Naive B cell (primary cell): Measurements from ENCODE around the gene RBM19. TPM values are rescaled to one million over a fixed set of nuclear protein-coding genes. Genes with fewer than 3 reads are reported as not detected.

Source experiments
- ATAC-seq, 2 donors: fragments of 150-1000 bp; cut with Tn5 transposase; 2 replicates each; pipeline ENCODE4 v1.10.0; 2021; ENCODE audit warnings: low read depth in 2 of 2, mild to moderate bottlenecking in 2 of 2, moderate library complexity in 2 of 2
- DNase-seq: peaks from one replicate; pipeline ENCODE4 v3.0.0; 2022
- H3K27ac Mint-ChIP-seq, 6 donors: one replicate each; pipeline ENCODE4 v1.8.0; 2020 to 2022; ENCODE audit warnings: mild to moderate bottlenecking in 6 of 6, mixed read lengths in 6 of 6, moderate library complexity in 5 of 6, inconsistent platforms in 2 of 6
- H3K27me3 Mint-ChIP-seq, 3 donors: one replicate each; pipeline ENCODE4 v1.8.0; 2021 to 2022; ENCODE audit warnings: mixed read lengths in 3 of 3, mild to moderate bottlenecking in 1 of 3
- H3K36me3 Mint-ChIP-seq, 2 donors: one replicate each; pipeline ENCODE4 v1.8.0; 2020 to 2022; ENCODE audit warnings: mixed read lengths in 2 of 2, inconsistent platforms in 1 of 2, mild to moderate bottlenecking in 1 of 2
- H3K4me1 Mint-ChIP-seq, 3 donors: one replicate each; pipeline ENCODE4 v1.8.0; 2020 to 2022; ENCODE audit warnings: mixed read lengths in 3 of 3, inconsistent platforms in 1 of 3, mild to moderate bottlenecking in 1 of 3, moderate library complexity in 1 of 3
- H3K4me3 Mint-ChIP-seq, 8 donors: one replicate each; pipeline ENCODE4 v1.8.0; 2020 to 2022; ENCODE audit warnings: mild to moderate bottlenecking in 8 of 8, mixed read lengths in 8 of 8, moderate library complexity in 8 of 8, inconsistent platforms in 2 of 8
- H3K9me3 Mint-ChIP-seq, 7 donors: one replicate each; pipeline ENCODE4 v1.8.0; 2020 to 2022; ENCODE audit warnings: mixed read lengths in 7 of 7, mild to moderate bottlenecking in 5 of 7, inconsistent platforms in 2 of 7, moderate library complexity in 1 of 7
- polyA plus RNA-seq, 6 donors: library from polyadenylated mRNA; unstranded; fragments of 300-500 nt; fragmentation: Illumina TruSeq; gene quantifications; one replicate each; pipeline ENCODE4 v1.2.3, GENCODE V29; 2021; ENCODE audit warnings: low read depth in 6 of 6

RBM19 gene
- polyA plus RNA-seq, 6 donors from 2014 or later, result 5.6 to 18.9 (median 10.5) TPM

DNA sequence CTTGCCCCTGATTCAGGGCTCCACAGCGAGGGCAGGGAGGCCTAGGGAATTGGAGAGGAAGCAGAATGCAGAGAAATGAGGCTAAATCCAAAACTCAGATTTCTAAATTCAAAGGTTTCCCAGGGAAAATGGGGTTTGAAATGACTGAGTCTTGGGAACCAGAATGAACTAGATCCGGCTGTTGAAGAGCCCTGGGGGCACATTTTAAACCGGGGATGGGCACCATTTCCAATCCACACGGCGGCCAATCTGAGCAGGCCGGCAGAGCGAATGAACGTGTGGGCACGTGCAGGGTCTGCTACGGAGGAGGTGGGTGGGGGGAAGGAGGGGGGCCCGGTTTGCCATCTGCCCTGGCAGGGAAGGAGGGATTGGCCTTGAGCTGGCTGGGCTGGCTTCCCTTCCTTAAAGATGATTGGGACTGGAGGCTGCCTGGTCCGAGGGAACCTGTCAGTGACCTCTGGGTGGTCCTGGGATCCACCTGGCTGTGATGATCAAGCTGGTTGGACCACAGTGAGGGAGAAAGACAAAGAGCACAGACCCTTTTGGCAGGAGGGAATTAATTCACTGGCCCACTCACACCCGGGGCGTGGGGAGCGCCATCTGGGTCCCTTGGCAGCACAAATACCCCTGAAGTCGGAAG, 161.0 kb downstream of the RBM19 start:
- Mint-ChIP-seq H3K4me3 (peak overlapping the region in 1 of 8 donors; percentile 60), H3K9me3 (peaks cover 0 to 15% (median 6%) of the 10 kb centered on the region in 7 donors), H3K4me1 (no peaks in the 10 kb centered on the region), H3K27me3 (no peaks in the 10 kb centered on the region), H3K36me3 (peaks cover 9 to 29% of the 10 kb centered on the region in 2 donors), H3K27ac (peak overlapping the region in 2 of 6 donors; percentile 67 to 70)
- DNase-seq (no peak), ATAC-seq (no peak)

DNA sequence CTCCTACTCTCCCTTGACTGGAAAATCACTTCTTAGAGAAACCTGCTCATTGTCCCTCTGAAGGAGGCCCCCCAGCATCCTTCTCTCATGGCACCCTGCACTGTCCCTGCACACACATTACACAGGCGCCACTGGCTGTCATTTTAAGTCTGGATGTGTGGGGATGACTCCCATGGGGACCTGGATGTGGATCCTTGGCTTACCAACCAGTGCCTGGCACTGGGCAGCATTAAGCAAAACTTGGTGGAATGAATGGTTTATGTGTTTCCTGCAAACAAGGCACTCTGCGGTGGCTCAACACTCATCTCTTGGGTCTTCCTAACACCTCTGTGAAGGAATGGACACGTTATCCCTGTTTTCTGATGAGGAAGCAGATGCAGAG, 162.4 kb downstream of the RBM19 start:
- no peak for ATAC-seq
- Mint-ChIP-seq H3K27me3 (no peaks in the 10 kb centered on the region), H3K27ac (no peak overlapping the region), H3K4me1 (no peaks in the 10 kb centered on the region), H3K9me3 (peaks cover 0 to 15% (median 6%) of the 10 kb centered on the region in 7 donors), H3K4me3 (no peak overlapping the region), H3K36me3 (peaks cover 7 to 29% of the 10 kb centered on the region in 2 donors)
- no peak for DNase-seq

GRCh38 chr12:113802966-113803758, 163.0 kb downstream of the RBM19 start:
- peaks cover 0 to 15% (median 6%) of the 10 kb centered on the region in 7 donors for H3K9me3 Mint-ChIP-seq
- no peak for ATAC-seq
- H3K27ac Mint-ChIP-seq, result no peak overlapping the region
- H3K27me3 Mint-ChIP-seq, result no peaks in the 10 kb centered on the region
- peaks cover 7 to 24% of the 10 kb centered on the region in 2 donors for H3K36me3 Mint-ChIP-seq
- no peak overlapping the region for H3K4me3 Mint-ChIP-seq
- no peaks in the 10 kb centered on the region for H3K4me1 Mint-ChIP-seq
- DNase-seq, result no peak

DNA sequence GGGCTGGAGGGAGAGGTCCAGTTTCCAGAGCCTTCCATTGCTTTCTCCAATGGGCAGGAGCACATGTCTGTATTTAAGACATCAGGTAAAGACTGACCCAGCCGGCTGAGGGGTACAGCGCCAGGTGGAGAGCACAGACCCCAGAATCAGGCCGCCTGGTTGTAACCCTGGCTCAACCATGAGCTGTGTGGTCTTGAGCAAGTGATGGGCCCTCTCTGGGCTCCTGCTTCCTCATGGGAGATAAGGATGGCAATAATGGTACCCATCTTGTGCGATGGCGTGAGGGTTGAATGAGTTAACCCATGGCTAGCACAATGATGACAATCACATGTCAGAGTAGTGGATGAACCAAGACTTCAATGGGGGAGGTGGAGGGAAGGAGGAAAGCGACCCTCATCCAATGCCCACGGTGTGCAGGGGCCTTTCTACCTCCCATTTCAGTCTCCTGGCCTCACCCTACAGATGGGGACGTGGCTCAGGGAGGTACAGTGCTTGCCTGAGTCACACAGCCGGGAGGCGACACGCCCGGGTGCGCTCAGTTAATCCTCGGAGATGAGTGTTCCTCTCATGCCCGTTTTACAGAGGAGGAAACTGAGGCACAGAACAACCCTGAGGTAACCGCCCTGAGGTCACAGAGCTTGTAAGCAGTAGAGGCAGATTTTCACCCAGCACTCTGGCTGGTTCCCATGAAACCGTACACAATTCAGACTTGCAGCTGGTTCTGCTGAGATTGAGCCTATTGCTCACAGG, 163.9 kb downstream of the RBM19 start:
- no peak for DNase-seq
- no peak overlapping the region for H3K4me3 Mint-ChIP-seq
- peaks cover 7 to 19% of the 10 kb centered on the region in 2 donors for H3K36me3 Mint-ChIP-seq

GRCh38 chr12:113800201-113800600, 165.9 kb downstream of the RBM19 start:
- DNase-seq, result no peak
- H3K36me3 Mint-ChIP-seq, result no peaks in the 10 kb centered on the region
- no peak for ATAC-seq
- H3K9me3 Mint-ChIP-seq, result no peaks in the 10 kb centered on the region
- no peak overlapping the region for H3K27ac Mint-ChIP-seq
- no peaks in the 10 kb centered on the region for H3K27me3 Mint-ChIP-seq
- H3K4me3 Mint-ChIP-seq, result no peak overlapping the region
- no peaks in the 10 kb centered on the region for H3K4me1 Mint-ChIP-seq

More for the DNA sequence above, 163.9 kb downstream of the RBM19 start:
- peaks cover 0 to 10% (median 6%) of the 10 kb centered on the region in 7 donors for H3K9me3 Mint-ChIP-seq
- no peak for ATAC-seq
- H3K27me3 Mint-ChIP-seq, result no peaks in the 10 kb centered on the region
- H3K27ac Mint-ChIP-seq, result no peak overlapping the region
- no peaks in the 10 kb centered on the region for H3K4me1 Mint-ChIP-seq

DNA sequence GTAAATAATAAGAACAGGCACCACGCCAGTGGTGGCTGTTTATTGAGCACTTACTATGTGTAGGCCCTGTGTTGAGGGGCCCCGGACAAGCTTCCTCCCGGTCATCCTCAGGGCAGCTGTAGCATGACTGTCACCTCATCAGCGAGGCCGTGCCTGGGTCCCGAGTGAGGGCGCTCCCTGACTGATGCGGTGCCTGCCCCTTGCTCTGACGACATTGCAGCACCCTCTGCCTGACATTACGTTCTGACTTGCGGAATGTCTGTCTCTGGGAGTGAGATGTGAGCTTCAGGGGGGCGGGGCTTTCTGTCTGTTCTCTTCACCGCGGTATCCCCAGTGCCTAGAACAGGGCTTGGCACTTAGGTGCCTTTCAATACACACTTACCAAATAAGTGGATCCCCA, 167.6 kb downstream of the RBM19 start:
- no peaks in the 10 kb centered on the region for H3K36me3 Mint-ChIP-seq
- ATAC-seq, result no peak
- no peaks in the 10 kb centered on the region for H3K4me1 Mint-ChIP-seq

GRCh38 chr12:113797535-113797868, 168.6 kb downstream of the RBM19 start:
- peaks cover 0 to 4% (median 0%) of the 10 kb centered on the region in 7 donors for H3K9me3 Mint-ChIP-seq
- no peak overlapping the region for H3K27ac Mint-ChIP-seq
- ATAC-seq (no peak), DNase-seq (no peak)
- no peaks in the 10 kb centered on the region for H3K36me3 Mint-ChIP-seq
- no peaks in the 10 kb centered on the region for H3K4me1 Mint-ChIP-seq
- H3K4me3 Mint-ChIP-seq, result no peak overlapping the region
- H3K27me3 Mint-ChIP-seq, result no peaks in the 10 kb centered on the region

More for the DNA sequence above, 167.6 kb downstream of the RBM19 start:
- no peaks in the 10 kb centered on the region for H3K27me3 Mint-ChIP-seq
- no peak for DNase-seq
- no peak overlapping the region for H3K27ac Mint-ChIP-seq
- H3K9me3 Mint-ChIP-seq, result no peaks in the 10 kb centered on the region
- no peak overlapping the region for H3K4me3 Mint-ChIP-seq

GRCh38 chr12:113796852-113797534, 169.1 kb downstream of the RBM19 start:
- H3K4me3 Mint-ChIP-seq, result no peak overlapping the region
- no peak for DNase-seq
- H3K27me3 Mint-ChIP-seq, result no peaks in the 10 kb centered on the region
- H3K4me1 Mint-ChIP-seq, result no peaks in the 10 kb centered on the region
- peak overlapping the region in 1 of 6 donors; percentile 68 for H3K27ac Mint-ChIP-seq
- no peak for ATAC-seq
- no peaks in the 10 kb centered on the region for H3K36me3 Mint-ChIP-seq
- peaks cover 0 to 4% (median 0%) of the 10 kb centered on the region in 7 donors for H3K9me3 Mint-ChIP-seq

DNA sequence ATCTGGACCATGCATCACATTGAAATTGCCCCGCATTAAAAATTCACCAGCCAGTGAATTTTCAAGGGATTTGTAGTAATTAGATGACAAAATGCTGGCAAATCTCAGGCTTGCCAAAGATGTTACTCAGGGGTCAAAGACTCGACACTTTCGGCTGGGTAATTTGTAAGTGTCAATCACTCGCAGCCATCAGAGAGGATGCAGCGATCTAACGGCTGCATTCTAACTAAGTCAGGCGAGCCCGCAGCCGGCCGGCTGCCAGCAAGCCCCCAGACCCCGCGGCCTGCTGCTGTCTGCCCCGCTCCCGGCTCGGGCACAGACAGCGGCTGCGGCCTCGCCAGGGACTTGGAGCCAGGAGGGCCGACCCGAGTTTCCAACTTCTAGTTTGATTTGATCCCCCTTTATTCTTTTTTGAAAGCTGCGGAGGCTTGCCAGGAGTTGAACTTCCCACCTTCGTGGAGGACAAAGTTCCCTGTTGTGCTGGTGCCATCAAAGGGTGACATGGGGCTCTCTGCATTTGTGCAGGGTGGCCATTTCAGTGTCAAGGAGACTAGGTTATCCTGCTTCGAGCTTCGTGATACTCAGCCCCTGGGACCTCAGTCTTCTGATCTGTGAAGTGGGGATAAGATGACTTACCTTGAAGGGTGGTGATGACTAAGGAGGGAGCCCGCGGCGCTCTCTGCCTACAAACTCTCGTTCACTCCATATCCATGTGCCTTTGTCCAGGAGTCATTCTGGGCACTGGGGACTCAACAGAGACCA, 169.9 kb downstream of the RBM19 start:
- ATAC-seq (no peak), DNase-seq (no peak)
- Mint-ChIP-seq H3K36me3 (no peaks in the 10 kb centered on the region), H3K4me1 (no peaks in the 10 kb centered on the region), H3K27ac (no peak overlapping the region), H3K4me3 (no peak overlapping the region), H3K9me3 (peaks cover 0 to 7% (median 3%) of the 10 kb centered on the region in 7 donors), H3K27me3 (no peaks in the 10 kb centered on the region)

GRCh38 chr12:113795445-113795844, 170.7 kb downstream of the RBM19 start:
- H3K36me3 Mint-ChIP-seq, result no peaks in the 10 kb centered on the region
- H3K9me3 Mint-ChIP-seq, result peaks cover 0 to 9% (median 6%) of the 10 kb centered on the region in 7 donors
- no peaks in the 10 kb centered on the region for H3K4me1 Mint-ChIP-seq
- DNase-seq, result no peak
- no peaks in the 10 kb centered on the region for H3K27me3 Mint-ChIP-seq
- H3K4me3 Mint-ChIP-seq, result no peak overlapping the region
- peak overlapping the region in 1 of 6 donors; percentile 46 for H3K27ac Mint-ChIP-seq
- ATAC-seq, result no peak

- peaks cover 3 to 14% (median 9%) of the 10 kb centered on the region in 7 donors for H3K9me3 Mint-ChIP-seq
- peaks cover 0 to 5% of the 10 kb centered on the region in 2 donors for H3K36me3 Mint-ChIP-seq
- DNase-seq (no peak), ATAC-seq (no peak)
- no peaks in the 10 kb centered on the region for H3K27me3 Mint-ChIP-seq
- H3K4me3 Mint-ChIP-seq, result no peak overlapping the region
- H3K4me1 Mint-ChIP-seq, result no peaks in the 10 kb centered on the region
- H3K27ac Mint-ChIP-seq, result no peak overlapping the region
Observed at GRCh38 chr12:113794774-113795173, 171.4 kb downstream of the RBM19 start.

DNA sequence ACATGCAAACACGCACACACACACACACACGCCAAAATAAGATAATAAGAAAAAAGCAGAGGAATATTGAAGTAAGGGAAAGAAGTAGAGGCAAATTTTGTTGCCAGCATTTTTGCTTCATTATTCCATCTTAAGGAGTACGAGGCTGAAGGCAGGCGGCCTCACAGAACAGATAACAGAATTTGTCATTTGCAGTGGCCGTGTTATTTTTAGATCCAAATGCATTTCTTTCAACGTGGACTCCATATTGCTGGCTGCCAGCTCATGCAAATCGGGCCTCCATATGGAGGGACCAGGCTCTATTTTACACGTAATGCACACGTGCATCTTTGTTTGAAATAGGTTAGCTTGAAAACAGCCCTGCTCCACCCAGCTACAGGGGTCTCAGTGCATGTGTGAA, 172.9 kb downstream of the RBM19 start:
- DNase-seq, result no peak
- Mint-ChIP-seq H3K27ac (no peak overlapping the region), H3K9me3 (peaks cover 4 to 19% (median 9%) of the 10 kb centered on the region in 7 donors), H3K27me3 (no peaks in the 10 kb centered on the region), H3K36me3 (peaks cover 0 to 6% of the 10 kb centered on the region in 2 donors), H3K4me1 (no peaks in the 10 kb centered on the region), H3K4me3 (no peak overlapping the region)
- no peak for ATAC-seq
